GM23248 (cell line): Measurements from ENCODE around the gene CDC45.

Source experiments
- EZH2 ChIP-seq: fragments of 200-600 bp; sonication (generic); IDR thresholded peaks from 2 replicates; pipeline ENCODE4 v1.6.1; 2018; ENCODE audit warnings: antibody characterized with exemption, mild to moderate bottlenecking; ENCODE audit not compliant: insufficient read depth, poor library complexity, severe bottlenecking
- EZH2phosphoT487 ChIP-seq: fragments of 200-600 bp; sonication (generic); IDR thresholded peaks from 2 replicates; pipeline ENCODE4 v1.6.1; 2018; ENCODE audit warnings: antibody characterized with exemption, moderate library complexity, mild to moderate bottlenecking, low read depth; ENCODE audit not compliant: insufficient read depth

DNA sequence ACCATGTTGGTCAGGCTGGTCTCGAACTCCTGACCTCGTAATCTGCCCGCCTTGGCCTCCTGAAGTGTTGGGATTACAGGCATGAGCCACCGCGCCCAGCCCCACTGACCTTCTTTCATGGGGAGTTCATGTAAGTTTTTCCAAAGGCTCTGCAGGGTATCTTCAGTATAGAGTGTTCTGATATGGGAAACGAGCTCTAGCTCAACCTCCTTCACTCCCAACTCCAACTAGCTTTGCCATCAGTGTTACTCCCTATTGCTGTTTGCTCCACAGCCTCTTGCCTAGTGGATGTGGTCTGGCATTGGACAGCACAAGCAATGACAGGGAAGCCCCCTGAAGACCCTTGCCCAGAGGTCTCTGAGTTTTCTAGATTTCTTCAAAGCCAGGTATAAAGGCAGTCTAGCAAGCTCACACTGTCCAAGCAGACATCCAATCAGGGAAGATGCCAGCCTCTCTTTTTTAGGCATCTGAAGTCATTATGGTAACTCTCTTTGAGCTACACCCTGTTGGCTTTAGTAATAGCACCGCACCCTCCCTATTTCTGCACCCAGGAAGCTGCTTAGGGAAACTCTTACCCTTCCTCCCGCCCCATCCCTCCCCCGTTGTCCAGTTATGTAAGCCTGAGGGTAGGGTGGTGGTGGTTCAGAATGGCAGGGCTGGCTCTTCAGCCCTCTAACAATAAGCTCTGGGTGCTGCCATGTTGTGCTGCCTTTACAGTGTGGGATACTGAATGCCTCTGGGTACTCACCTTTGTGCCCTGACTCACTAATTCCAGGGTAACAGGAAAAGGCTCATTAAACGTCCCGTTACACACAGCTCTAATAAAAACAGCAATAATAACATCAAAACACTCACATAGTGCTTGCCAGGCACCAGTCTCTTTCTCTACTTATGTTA is 85.9 kb downstream of the CDC45 start:
- TF ChIP-seq EZH2 (no peak), EZH2phosphoT487 (no peak)
